DND-41 (cell line): ENCODE data around the gene NRXN3.

ENCODE experiments used
- CTCF ChIP-seq: IDR thresholded peaks from 2 replicates; pipeline ENCODE4 v1.5.1; 2012; ENCODE audit warnings: borderline replicate concordance, low read length, moderate library complexity, mild to moderate bottlenecking; ENCODE audit not compliant: poor library complexity, severe bottlenecking; ENCODE audit errors: extremely low read depth
- EZH2 ChIP-seq: IDR thresholded peaks from 3 replicates; pipeline ENCODE4 v1.6.1; 2012; ENCODE audit warnings: borderline replicate concordance, low read depth, mild to moderate bottlenecking, moderate library complexity, low read length, inconsistent platforms; ENCODE audit not compliant: severe bottlenecking

DNA sequence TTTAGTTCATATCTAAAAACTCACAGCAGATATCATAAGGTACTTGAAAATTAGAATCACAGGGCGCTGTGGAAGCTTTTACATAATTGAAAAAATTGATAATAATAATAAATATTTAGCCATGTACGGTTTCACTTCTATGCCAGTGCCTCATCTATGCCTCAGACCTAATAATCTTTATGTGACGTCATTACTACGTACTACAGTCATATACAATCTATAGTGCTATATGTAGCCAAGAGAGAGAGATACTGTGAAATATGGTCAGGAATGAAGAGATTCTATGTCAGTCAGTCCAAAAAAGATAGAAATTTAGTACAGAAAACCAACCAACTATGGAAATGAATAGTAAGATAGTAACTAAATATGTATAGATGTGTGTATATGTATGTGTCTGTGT is 1010.5 kb downstream of the NRXN3 start:
- TF ChIP-seq CTCF (no peak), EZH2 (no peak)
